ENCODE results near the gene PPP2R2D. TPM values are rescaled to one million over a fixed set of nuclear protein-coding genes. Genes with fewer than 3 reads are reported as not detected.

Gene PPP2R2D
- total and polyA plus RNA-seq, 5 donors = 30.1 to 38.2 (median 35.4) TPM

- no peak for DNase-seq
These were observed 19.9 kb downstream of the PPP2R2D start for GRCh38 chr10:131920693-131921092.

DNA sequence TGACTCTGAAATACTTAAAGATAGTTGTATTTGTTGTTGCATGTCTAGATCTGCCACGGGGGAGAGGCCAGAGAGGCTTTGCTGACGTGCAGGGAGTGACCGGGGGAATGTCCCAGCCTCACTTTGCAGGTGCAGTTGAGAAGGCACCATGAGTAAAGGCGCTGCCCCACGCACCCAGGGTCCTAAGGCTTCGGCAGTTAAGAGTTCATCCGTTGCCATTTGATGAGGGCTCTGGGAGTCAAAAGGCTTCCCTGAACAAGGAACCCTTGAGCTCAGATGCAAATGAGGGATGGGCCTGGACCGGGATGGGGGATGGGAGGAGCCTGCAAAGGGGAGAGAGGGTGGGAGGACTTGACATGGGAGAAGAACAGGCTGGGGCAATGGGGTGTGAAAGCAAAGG lies 20.4 kb downstream of the PPP2R2D start:
- WGBS = 75% methylated on average over 8 of the region's 8 CpGs
- intact Hi-C loops (cut with DNase I) = no loop called here
- Histone ChIP-seq H3K27ac (ENCODE audit: low read length) (no peak overlapping the region), H3K4me1 (ENCODE audit: control insufficient read depth, insufficient read depth, low read length) (no peaks in the 10 kb centered on the region), H3K9me3 (ENCODE audit: control insufficient read depth, low read length) (no peaks in the 10 kb centered on the region), H3K4me3 (ENCODE audit: low read length) (no peak overlapping the region), H3K27me3 (ENCODE audit: control insufficient read depth, insufficient read depth) (no peaks in the 10 kb centered on the region)
- no peak for DNase-seq
- ATAC-seq = no peak

More at GRCh38 chr10:131920693-131921092, 19.9 kb downstream of the PPP2R2D start:
- no peak for ATAC-seq
- H3K27ac ChIP-seq (ENCODE audit: low read length) = no peak overlapping the region
- no peaks in the 10 kb centered on the region for H3K27me3 ChIP-seq (ENCODE audit: control insufficient read depth, insufficient read depth)
- no peaks in the 10 kb centered on the region for H3K9me3 ChIP-seq (ENCODE audit: control insufficient read depth, low read length)
- 95% methylated on average over 5 of the region's 5 CpGs for WGBS
- H3K4me1 ChIP-seq (ENCODE audit: control insufficient read depth, insufficient read depth, low read length) = peaks cover 2% of the 10 kb centered on the region
- H3K4me3 ChIP-seq (ENCODE audit: low read length) = no peak overlapping the region
- intact Hi-C loops (cut with DNase I) = no loop called here

DNA sequence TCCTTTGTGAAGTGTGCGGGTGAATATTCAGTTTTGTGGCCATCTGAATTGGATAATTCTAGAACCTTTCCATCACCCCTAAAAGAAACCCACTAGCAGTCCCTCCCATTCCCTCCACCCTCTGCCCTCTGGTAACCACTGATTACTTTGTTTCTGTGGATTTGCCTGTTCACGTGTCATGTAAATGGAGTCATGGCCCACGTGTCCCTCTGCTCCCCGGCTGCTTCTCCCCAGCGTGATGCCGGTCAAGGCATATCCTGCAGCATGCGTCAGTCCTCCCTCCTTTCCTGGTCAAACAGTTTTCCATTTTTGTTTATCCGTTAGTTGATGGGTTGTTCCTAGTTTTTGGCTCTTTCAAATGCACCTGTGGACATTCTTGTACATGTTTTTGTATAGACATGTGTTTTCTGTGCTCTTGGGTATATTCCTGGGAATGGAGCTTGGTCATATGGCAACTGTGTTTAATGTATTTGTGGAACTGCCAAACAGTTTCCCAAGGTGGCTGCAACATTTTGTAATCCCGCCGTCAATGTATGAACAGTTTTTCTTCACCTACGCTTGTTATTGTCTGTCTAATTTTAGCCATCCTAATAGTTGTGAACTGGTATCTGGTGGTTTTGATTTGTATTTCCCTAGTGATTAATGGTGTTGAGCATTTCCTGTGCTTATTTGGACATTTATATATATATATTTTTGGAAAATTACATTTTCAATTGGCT lies 22.4 kb downstream of the PPP2R2D start:
- 87% methylated on average over 11 of the region's 11 CpGs for WGBS
- Histone ChIP-seq H3K4me3 (ENCODE audit: low read length) (no peak overlapping the region), H3K27me3 (ENCODE audit: control insufficient read depth, insufficient read depth) (no peaks in the 10 kb centered on the region), H3K4me1 (ENCODE audit: control insufficient read depth, insufficient read depth, low read length) (peaks cover 8% of the 10 kb centered on the region), H3K9me3 (ENCODE audit: control insufficient read depth, low read length) (no peaks in the 10 kb centered on the region), H3K27ac (ENCODE audit: low read length) (no peak overlapping the region)
- intact Hi-C loops (cut with DNase I) = no loop called here
- no peak for DNase-seq
- no peak for ATAC-seq

GRCh38 chr10:131925011-131925649 lies 24.3 kb downstream of the PPP2R2D start:
- no peak for DNase-seq
- intact Hi-C loops (cut with DNase I) = no loop called here
- Histone ChIP-seq H3K9me3 (ENCODE audit: control insufficient read depth, low read length) (no peaks in the 10 kb centered on the region), H3K27ac (ENCODE audit: low read length) (no peak overlapping the region), H3K4me3 (ENCODE audit: low read length) (no peak overlapping the region), H3K27me3 (ENCODE audit: control insufficient read depth, insufficient read depth) (no peaks in the 10 kb centered on the region), H3K4me1 (ENCODE audit: control insufficient read depth, insufficient read depth, low read length) (peaks cover 20% of the 10 kb centered on the region)
- ATAC-seq = no peak

DNA sequence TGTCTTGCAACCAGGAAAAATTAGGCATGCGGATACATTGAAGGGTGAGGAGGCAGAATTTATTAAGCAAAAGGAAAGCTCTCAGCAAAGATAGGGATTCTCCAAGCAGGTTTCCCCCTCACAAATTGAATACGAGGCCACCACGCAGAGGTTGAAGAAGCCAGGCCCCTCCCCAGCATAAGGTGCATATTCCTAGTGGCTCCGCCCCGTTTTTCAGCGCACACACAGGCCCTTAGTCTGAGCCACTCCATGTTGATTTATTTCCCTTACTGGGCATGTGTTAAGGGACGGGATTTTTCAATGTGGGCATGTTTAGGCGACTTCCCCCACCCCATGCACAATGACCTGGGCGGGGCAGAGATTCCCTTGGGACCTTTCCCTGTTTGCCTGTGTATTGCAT lies 24.9 kb downstream of the PPP2R2D start:
- H3K4me1 ChIP-seq (ENCODE audit: control insufficient read depth, insufficient read depth, low read length) = peaks cover 24% of the 10 kb centered on the region
- DNase-seq (no peak), ATAC-seq (no peak)
- H3K4me3 ChIP-seq (ENCODE audit: low read length) = no peak overlapping the region
- intact Hi-C loops (cut with DNase I) = no loop called here
- no peak overlapping the region for H3K27ac ChIP-seq (ENCODE audit: low read length)
- 95% methylated on average over 9 of the region's 9 CpGs for WGBS
- H3K9me3 ChIP-seq (ENCODE audit: control insufficient read depth, low read length) = no peaks in the 10 kb centered on the region
- no peaks in the 10 kb centered on the region for H3K27me3 ChIP-seq (ENCODE audit: control insufficient read depth, insufficient read depth)

DNA sequence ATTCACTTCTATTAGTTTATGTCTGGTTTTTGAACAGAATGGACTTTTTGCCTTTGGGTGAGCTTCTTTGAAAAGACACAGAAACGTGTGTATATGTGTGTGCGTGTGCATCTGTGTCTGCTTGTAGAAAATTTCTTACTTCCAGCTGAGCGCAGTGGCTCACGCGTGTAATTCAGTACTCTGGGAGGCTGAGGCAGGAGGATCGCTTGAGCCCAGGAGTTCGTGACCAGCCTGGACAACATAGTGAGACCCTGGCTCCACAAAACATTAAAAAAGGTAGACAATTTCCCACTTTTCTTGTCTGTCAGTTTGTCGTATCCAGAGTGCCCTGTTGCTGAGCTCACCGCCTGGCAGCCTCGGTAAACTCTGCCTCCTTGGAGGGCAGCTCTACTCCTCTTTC lies 25.4 kb downstream of the PPP2R2D start:
- 97% methylated on average over 10 of the region's 10 CpGs for WGBS
- intact Hi-C loops (cut with DNase I) = no loop called here
- no peak overlapping the region for H3K4me3 ChIP-seq (ENCODE audit: low read length)
- H3K27ac ChIP-seq (ENCODE audit: low read length) = no peak overlapping the region
- H3K27me3 ChIP-seq (ENCODE audit: control insufficient read depth, insufficient read depth) = no peaks in the 10 kb centered on the region
- H3K9me3 ChIP-seq (ENCODE audit: control insufficient read depth, low read length) = no peaks in the 10 kb centered on the region
- peaks cover 28% of the 10 kb centered on the region for H3K4me1 ChIP-seq (ENCODE audit: control insufficient read depth, insufficient read depth, low read length)
- DNase-seq = no peak
- ATAC-seq = no peak

DNA sequence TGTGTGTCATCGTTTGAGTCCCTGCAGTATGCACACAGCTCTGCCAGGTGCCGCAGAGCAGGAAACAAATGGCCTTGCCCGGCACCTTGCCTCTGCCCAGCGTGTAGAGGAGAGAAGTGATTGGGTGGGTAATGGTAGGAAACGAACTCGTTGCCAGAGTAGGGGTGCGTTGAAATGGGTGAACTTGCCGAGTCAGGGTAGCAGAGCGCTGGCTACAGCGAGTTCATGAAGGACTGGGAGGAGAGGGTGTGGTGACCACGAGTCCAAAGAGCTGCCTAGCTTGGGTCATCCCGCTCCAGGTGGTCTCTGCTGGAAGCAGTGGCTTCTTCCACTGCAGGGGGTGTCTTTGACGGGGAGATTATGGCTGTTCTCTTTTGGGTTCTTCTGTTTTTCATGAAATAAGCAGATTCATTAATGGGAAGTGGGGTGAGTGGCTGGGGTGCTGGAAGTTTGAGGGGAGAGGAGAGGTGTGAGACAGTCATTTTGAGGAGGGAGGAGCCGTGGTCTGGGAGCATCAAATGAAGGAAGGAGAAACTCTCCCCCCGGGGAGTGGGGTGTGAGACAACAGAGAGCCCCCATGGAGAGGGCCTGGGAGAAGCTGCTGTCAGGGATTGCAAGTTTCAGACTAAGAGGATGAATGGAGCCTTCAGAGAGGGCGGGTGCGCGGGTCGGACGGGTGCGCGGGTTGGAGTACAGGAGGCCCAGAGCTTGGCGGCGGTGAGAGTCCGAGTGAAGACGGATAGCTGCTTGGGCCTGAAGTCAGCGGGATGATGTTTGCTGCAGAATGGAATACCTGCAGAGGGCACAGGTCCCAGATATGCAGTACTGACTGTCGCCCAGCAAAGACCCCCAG lies 26.2 kb downstream of the PPP2R2D start:
- intact Hi-C loops (cut with DNase I) = no loop called here
- peaks cover 28% of the 10 kb centered on the region for H3K4me1 ChIP-seq (ENCODE audit: control insufficient read depth, insufficient read depth, low read length)
- DNase-seq = no peak
- ATAC-seq = no peak
- H3K27me3 ChIP-seq (ENCODE audit: control insufficient read depth, insufficient read depth) = no peaks in the 10 kb centered on the region
- 96% methylated on average over 28 of the region's 28 CpGs for WGBS
- H3K27ac ChIP-seq (ENCODE audit: low read length) = no peak overlapping the region
- H3K4me3 ChIP-seq (ENCODE audit: low read length) = no peak overlapping the region
- H3K9me3 ChIP-seq (ENCODE audit: control insufficient read depth, low read length) = no peaks in the 10 kb centered on the region

DNA sequence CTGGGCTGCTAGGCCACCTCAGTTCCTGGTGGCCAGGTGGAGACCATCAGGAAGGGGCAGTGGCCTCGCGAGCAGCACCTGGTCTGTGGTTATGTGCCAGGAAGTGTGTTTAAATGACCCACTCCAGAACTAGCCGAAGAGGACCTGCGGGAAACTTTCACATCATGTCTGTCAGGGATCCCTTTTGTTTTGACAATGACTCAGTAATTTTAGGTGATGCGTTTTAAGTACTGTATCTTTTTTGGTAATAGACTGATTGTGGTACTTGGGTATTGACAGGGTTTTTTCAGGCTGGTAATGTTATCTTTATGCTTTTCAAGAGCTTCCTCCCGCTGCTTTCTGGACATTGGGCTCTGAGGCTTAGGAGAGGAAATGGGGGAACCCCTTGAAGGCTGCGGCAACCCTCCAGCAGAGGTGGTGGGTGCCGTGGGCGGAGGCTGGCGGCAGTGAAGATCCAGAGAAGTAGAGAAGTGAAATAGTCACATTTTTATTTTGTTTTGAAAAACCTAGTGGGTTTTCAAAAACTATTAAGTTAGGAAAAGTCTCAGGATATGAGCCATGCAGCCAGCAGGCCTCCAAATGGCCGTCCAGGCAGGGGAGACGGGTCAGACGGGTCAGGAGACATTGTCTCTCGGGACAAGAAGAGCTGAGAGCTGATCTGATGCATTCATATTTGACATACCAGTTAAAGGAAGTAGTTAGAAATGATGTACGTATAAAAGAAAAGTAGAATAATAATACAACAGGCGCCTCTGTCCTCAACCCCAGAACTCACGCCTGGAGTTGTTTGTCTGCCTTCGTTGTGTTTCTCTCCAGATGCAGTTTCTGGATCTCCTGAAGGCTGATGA lies 27.7 kb downstream of the PPP2R2D start:
- intact Hi-C loops (cut with DNase I) = no loop called here
- H3K27ac ChIP-seq (ENCODE audit: low read length) = no peak overlapping the region
- H3K27me3 ChIP-seq (ENCODE audit: control insufficient read depth, insufficient read depth) = no peaks in the 10 kb centered on the region
- no peak overlapping the region for H3K4me3 ChIP-seq (ENCODE audit: low read length)
- peaks cover 32% of the 10 kb centered on the region for H3K4me1 ChIP-seq (ENCODE audit: control insufficient read depth, insufficient read depth, low read length)
- DNase-seq (no peak), ATAC-seq (no peak)
- no peaks in the 10 kb centered on the region for H3K9me3 ChIP-seq (ENCODE audit: control insufficient read depth, low read length)
- WGBS = 47% methylated on average over 18 of the region's 18 CpGs

DNA sequence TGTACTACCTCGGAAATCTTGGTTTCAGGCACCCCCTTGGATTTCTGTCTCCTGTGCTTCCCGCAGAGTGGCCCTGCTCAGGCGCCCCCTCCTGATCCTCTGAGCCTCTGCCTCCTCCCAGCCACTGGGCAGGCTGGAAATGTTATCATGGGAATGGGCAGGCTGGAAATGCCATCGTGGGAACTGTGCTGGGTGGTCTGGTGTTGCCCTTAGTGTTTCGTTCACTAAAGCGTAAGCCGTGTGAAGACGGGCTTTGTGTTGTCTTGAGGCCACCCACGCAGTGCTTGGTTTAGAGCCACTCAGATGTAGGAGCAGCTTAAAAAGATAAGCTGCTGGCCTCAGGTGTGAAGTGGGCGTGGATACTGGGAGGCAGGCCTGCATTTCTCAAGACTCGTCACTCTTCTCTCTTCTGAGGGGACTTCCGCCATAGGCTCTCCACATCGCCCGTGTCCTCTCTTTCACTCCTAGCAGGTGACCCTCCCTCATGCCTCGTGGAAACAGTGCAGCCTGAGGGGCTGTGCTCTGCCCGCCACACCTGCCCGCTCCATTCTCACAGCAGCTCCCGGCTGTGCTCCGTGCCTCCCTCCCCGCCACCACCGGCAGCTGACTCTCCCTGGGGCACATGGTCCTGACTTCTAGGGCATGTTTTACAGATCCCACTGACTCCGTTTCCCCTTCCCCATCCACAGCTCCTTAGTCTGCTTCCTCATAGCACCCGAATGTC lies 28.5 kb downstream of the PPP2R2D start:
- no peaks in the 10 kb centered on the region for H3K9me3 ChIP-seq (ENCODE audit: control insufficient read depth, low read length)
- H3K4me1 ChIP-seq (ENCODE audit: control insufficient read depth, insufficient read depth, low read length) = peaks cover 32% of the 10 kb centered on the region
- no peak overlapping the region for H3K4me3 ChIP-seq (ENCODE audit: low read length)
- intact Hi-C loops (cut with DNase I) = no loop called here
- DNase-seq (no peak), ATAC-seq (peak in 1 of 2 donors; percentile 11)
- WGBS = 81% methylated on average over 23 of the region's 23 CpGs
- no peak overlapping the region for H3K27ac ChIP-seq (ENCODE audit: low read length)
- H3K27me3 ChIP-seq (ENCODE audit: control insufficient read depth, insufficient read depth) = no peaks in the 10 kb centered on the region

GRCh38 chr10:131930150-131930549 lies 29.3 kb downstream of the PPP2R2D start:
- peaks cover 32% of the 10 kb centered on the region for H3K4me1 ChIP-seq (ENCODE audit: control insufficient read depth, insufficient read depth, low read length)
- H3K9me3 ChIP-seq (ENCODE audit: control insufficient read depth, low read length) = no peaks in the 10 kb centered on the region
- intact Hi-C loops (cut with DNase I) = no loop called here
- no peak overlapping the region for H3K4me3 ChIP-seq (ENCODE audit: low read length)
- no peak for ATAC-seq
- H3K27me3 ChIP-seq (ENCODE audit: control insufficient read depth, insufficient read depth) = no peaks in the 10 kb centered on the region
- WGBS = 48% methylated on average over 4 of the region's 4 CpGs
- DNase-seq = no peak
- H3K27ac ChIP-seq (ENCODE audit: low read length) = no peak overlapping the region

Measured in right cardiac atrium (tissue), 5 donors.